ENCODE measurements around the gene MRO.

Gene MRO

GRCh38 chr18:50754297-50754696, 65.5 kb downstream of the MRO start:
- TF ChIP-seq GATA1 (IDR thresholded peaks at IDR 0.05; ENCODE audit: low read depth, low read length) (no peak), POLR2A (IDR thresholded peaks at IDR 0.05; ENCODE audit: low read length) (no peak)
- no peak for DNase-seq

GRCh38 chr18:50753311-50753710, 66.5 kb downstream of the MRO start:
- no peak for TF ChIP-seq POLR2A (IDR thresholded peaks at IDR 0.05; ENCODE audit: low read length)
- no peak for TF ChIP-seq GATA1 (IDR thresholded peaks at IDR 0.05; ENCODE audit: low read depth, low read length)
- DNase-seq: no peak

- TF ChIP-seq GATA1 (IDR thresholded peaks at IDR 0.05; ENCODE audit: low read depth, low read length): no peak
- TF ChIP-seq POLR2A (IDR thresholded peaks at IDR 0.05; ENCODE audit: low read length): no peak
- DNase-seq: no peak
These were observed 67.9 kb downstream of the MRO start for GRCh38 chr18:50751947-50752346.

GRCh38 chr18:50751490-50751889, 68.3 kb downstream of the MRO start:
- DNase-seq: no peak
- TF ChIP-seq POLR2A (IDR thresholded peaks at IDR 0.05; ENCODE audit: low read length) (no peak), GATA1 (IDR thresholded peaks at IDR 0.05; ENCODE audit: low read depth, low read length) (no peak)

- TF ChIP-seq POLR2A (IDR thresholded peaks at IDR 0.05; ENCODE audit: low read length) (no peak), GATA1 (IDR thresholded peaks at IDR 0.05; ENCODE audit: low read depth, low read length) (no peak)
- no peak for DNase-seq
These were observed 69.3 kb downstream of the MRO start for GRCh38 chr18:50750546-50750945.

GRCh38 chr18:50749945-50750344, 69.9 kb downstream of the MRO start:
- TF ChIP-seq GATA1 (IDR thresholded peaks at IDR 0.05; ENCODE audit: low read depth, low read length) (no peak), POLR2A (IDR thresholded peaks at IDR 0.05; ENCODE audit: low read length) (no peak)
- DNase-seq: no peak

GRCh38 chr18:50749421-50749820, 70.4 kb downstream of the MRO start:
- DNase-seq: no peak
- TF ChIP-seq GATA1 (IDR thresholded peaks at IDR 0.05; ENCODE audit: low read depth, low read length): no peak
- no peak for TF ChIP-seq POLR2A (IDR thresholded peaks at IDR 0.05; ENCODE audit: low read length)

GRCh38 chr18:50748243-50749229, 71.3 kb downstream of the MRO start:
- DNase-seq: no peak
- TF ChIP-seq POLR2A (IDR thresholded peaks at IDR 0.05; ENCODE audit: low read length) (no peak), GATA1 (IDR thresholded peaks at IDR 0.05; ENCODE audit: low read depth, low read length) (no peak)

- no peak for TF ChIP-seq POLR2A (IDR thresholded peaks at IDR 0.05; ENCODE audit: low read length)
- TF ChIP-seq GATA1 (IDR thresholded peaks at IDR 0.05; ENCODE audit: low read depth, low read length): no peak
- no peak for DNase-seq
These were observed 72.0 kb downstream of the MRO start for GRCh38 chr18:50747849-50748242.

- no peak for DNase-seq
- no peak for TF ChIP-seq GATA1 (IDR thresholded peaks at IDR 0.05; ENCODE audit: low read depth, low read length)
- no peak for TF ChIP-seq POLR2A (IDR thresholded peaks at IDR 0.05; ENCODE audit: low read length)
These were observed 73.9 kb downstream of the MRO start for GRCh38 chr18:50745945-50746344.
